Activated T-helper 17 cell treated with anti-CD3 and anti-CD28 coated beads, Interleukin-2, amount 50 U/mL, for 72 hours (primary cell): ENCODE measurements around the gene SLX9. TPM values are rescaled to one million over a fixed set of nuclear protein-coding genes. Genes with fewer than 3 reads are reported as not detected.

Experiments used
- ATAC-seq: fragments of 150-1000 bp; cut with Tn5 transposase; replicated peaks from 2 replicates; pipeline ENCODE4 v1.10.0; 2021; ENCODE audit warnings: mild to moderate bottlenecking, moderate library complexity
- H3K27ac Mint-ChIP-seq: one replicate; pipeline ENCODE4 v1.8.0; 2022; ENCODE audit warnings: mixed read lengths
- H3K27me3 Mint-ChIP-seq: one replicate; pipeline ENCODE4 v1.8.0; 2022; ENCODE audit warnings: mixed read lengths
- H3K36me3 Mint-ChIP-seq: one replicate; pipeline ENCODE4 v1.8.0; 2022; ENCODE audit warnings: low read depth, mild to moderate bottlenecking, mixed read lengths
- H3K4me1 Mint-ChIP-seq: one replicate; pipeline ENCODE4 v1.8.0; 2022; ENCODE audit warnings: mixed read lengths
- H3K4me3 Mint-ChIP-seq: one replicate; pipeline ENCODE4 v1.8.0; 2022; ENCODE audit warnings: mild to moderate bottlenecking, mixed read lengths
- H3K9me3 Mint-ChIP-seq: one replicate; pipeline ENCODE4 v1.8.0; 2022; ENCODE audit warnings: mixed read lengths
- total RNA-seq, 2 donors: library from RNA; stranded (reverse); gene quantifications; one replicate each; pipeline ENCODE4 v1.2.3, GENCODE V29; 2022

SLX9 gene, protein sequence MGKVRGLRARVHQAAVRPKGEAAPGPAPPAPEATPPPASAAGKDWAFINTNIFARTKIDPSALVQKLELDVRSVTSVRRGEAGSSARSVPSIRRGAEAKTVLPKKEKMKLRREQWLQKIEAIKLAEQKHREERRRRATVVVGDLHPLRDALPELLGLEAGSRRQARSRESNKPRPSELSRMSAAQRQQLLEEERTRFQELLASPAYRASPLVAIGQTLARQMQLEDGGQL
- 10 to 100 TPM; 28.6 to 56.7 TPM for total RNA-seq

DNA sequence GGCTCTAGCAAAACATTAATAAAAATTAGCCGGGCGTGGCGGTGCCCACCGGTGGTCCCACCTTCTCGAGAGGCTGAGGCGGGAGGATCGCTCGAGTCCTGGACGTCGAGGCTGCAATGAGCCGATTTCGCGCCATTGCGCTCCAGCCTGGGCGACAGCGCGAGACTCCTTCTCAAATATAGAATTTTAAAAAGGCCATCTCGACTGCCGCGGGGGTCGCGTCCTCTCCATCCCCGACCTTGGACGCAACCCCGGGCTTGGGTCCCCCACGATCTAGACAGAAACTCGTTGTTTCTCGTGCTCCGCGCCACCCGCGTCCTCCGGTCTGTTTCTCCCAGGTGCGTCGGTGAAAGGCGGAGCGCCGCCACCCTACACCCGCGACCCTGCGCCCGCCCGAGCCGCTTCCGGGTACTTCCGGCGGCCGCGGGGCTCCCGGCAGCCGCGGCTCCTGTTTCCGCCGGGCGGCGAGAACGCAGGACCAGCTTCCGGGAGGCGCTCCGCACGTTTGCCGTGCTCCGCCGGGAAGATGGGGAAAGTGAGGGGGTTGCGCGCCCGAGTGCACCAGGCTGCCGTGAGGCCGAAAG lies at the start of gene SLX9:
Gene SLX9, plus strand, starts transcription at position 498 of the 584 bp plus-strand sequence. Its CDS starts 29 bp downstream, at position 527.
- Mint-ChIP-seq H3K27ac (peak within 1 kb of the TSS; percentile 92), H3K4me1 (peaks cover 20% of the 10 kb centered on the region), H3K36me3 (peaks cover 36% of the 10 kb centered on the region), H3K27me3 (no peaks in the 10 kb centered on the region), H3K4me3 (peak within 1 kb of the TSS; percentile 96), H3K9me3 (no peaks in the 10 kb centered on the region)
- ATAC-seq = peak; percentile 94

DNA sequence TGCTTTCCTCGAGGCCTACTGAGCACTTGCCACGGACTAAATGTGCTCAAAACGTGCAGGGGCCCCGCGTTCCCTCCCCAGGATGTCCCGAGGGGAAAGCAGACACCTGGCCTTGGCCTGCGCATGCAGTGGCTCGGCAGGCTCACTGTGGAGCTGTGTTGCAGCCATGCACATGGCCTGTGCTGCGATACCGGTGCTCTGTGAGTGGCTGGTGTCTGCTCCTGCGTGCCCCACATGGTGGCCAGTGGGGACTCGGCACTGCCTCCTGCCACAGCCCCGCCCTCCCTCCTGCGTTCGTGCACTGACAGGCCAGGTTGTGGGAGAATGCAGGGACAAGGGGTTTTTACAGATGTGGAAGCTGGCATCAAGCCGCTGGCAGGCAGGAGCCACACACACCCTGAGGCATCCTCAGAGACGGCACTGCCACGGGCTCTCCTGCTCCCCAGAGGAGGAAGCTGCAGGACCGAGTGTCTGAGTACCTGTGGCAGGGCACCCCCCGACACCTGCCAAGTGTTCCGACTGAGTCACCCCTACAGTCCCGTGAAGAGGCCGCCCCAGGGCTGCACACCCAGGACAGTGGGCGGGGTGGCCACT lies 49.4 kb upstream of the SLX9 start:
- no peak for ATAC-seq
- H3K36me3 Mint-ChIP-seq = peaks cover 76% of the 10 kb centered on the region
- H3K27ac Mint-ChIP-seq = no peak overlapping the region
- H3K4me1 Mint-ChIP-seq = peaks cover 7% of the 10 kb centered on the region
- H3K4me3 Mint-ChIP-seq = no peak overlapping the region
- no peaks in the 10 kb centered on the region for H3K9me3 Mint-ChIP-seq
- H3K27me3 Mint-ChIP-seq = no peaks in the 10 kb centered on the region

DNA sequence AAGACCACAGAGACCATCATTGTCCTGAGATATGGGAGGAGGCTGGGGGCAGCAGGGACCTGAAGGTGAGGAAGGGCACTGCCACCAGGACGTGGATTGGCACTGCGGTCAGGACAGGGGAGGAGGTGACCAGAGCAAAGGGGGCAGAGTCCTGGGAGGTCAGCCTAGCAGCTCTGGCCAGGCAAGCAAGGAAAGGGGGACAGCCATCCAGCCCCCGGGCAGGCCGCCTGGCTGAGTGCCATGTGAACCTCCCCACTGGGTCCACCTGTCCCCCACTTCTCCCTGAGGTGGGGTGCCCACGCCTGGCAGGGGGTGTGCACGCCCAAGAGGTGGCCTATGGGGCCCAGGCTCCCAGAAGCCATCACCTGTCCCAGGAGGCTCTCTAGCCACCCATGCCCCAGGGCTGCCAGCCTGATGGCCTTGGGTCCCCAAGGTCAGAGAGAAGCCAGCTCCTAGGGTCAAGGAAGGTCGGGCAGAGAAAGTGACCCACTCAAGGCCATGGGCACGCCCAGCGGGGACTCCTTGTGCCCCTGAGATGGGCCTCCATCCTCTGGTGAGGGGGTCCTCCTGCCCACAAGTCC lies 48.8 kb upstream of the SLX9 start:
- ATAC-seq = no peak
- H3K36me3 Mint-ChIP-seq = peaks cover 73% of the 10 kb centered on the region
- H3K9me3 Mint-ChIP-seq = no peaks in the 10 kb centered on the region
- H3K27me3 Mint-ChIP-seq = no peaks in the 10 kb centered on the region
- H3K4me1 Mint-ChIP-seq = peaks cover 7% of the 10 kb centered on the region
- H3K27ac Mint-ChIP-seq = no peak overlapping the region
- no peak overlapping the region for H3K4me3 Mint-ChIP-seq

DNA sequence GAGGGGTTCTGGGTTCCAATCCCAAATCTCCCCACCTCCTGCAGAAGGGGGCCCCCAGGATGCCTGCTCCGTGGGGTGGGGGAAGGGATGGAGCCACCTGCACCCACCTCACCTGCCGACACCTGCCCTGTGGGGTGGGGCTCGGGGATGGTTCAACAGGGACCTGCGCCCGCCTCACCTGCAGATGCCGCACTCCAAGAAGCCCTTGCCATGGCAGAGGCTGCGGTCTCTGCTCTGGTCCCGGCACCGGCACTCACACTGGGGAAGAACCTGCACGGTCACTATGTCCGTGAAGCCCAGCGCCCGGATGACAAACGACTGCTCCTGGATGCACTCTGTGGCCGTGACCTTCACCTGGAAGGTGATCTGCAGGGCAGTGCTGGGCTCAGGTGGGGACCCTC lies 48.2 kb upstream of the SLX9 start:
- no peak for ATAC-seq
- Mint-ChIP-seq H3K36me3 (peaks cover 73% of the 10 kb centered on the region), H3K4me3 (no peak overlapping the region), H3K4me1 (peaks cover 7% of the 10 kb centered on the region), H3K9me3 (no peaks in the 10 kb centered on the region), H3K27ac (no peak overlapping the region), H3K27me3 (no peaks in the 10 kb centered on the region)

DNA sequence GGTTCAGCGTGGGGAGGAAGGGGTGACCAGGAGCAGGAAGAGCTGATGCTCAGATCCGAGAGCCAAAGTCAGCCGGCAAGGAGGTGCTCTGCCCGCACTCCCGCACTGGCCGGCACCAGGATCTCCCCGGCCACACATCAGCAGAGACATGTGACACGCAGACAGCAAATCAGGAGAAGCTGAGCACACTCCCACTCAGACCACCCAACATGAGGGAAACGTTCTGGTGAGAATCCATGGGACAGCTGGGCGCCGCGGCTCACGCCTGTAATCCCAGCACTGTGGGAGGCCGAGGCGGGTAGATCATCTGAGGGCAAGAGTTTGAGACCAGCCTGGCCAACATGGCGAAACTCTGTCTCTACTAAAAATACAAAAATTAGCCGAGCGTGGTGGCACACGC lies 47.7 kb upstream of the SLX9 start:
- peak overlapping the region; percentile 68 for H3K27ac Mint-ChIP-seq
- peaks cover 69% of the 10 kb centered on the region for H3K36me3 Mint-ChIP-seq
- H3K27me3 Mint-ChIP-seq = no peaks in the 10 kb centered on the region
- no peak overlapping the region for H3K4me3 Mint-ChIP-seq
- ATAC-seq = no peak
- no peaks in the 10 kb centered on the region for H3K9me3 Mint-ChIP-seq
- H3K4me1 Mint-ChIP-seq = peaks cover 7% of the 10 kb centered on the region

DNA sequence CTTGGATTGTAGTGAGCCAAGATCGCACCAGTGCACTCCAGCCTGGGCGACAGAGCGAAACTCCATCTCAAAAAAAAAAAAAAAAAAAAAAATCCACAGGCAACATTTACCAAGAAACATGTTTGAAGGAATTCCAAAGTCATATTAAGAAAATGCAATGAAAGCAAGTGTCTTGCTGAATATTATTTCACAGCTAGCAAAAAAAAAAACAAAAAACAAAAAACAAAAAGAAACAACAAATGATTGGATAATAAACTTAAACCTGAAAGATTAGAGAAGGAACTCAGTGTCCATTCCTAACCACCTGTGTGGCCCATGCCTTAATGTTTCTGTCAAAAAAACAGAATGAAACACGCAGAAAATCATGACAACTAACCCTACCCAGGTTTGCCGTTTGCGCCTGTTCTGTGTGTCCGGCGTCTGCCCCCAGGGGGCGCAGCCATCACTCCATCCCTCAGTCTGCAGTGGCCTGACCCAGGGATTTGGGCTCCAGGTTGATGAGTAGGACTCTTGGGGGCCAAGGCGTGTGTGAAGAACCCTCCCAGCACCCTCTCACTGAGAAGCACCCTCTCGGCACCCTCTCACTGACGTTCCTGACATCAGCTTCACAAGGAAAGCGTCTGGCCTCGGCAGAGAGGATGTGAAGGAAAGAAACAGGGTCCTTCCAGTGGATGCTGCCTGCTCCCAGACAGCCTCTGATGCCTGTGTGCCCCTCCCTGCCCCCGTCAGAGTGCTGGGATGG lies 47.1 kb upstream of the SLX9 start:
- H3K9me3 Mint-ChIP-seq = no peaks in the 10 kb centered on the region
- H3K36me3 Mint-ChIP-seq = peaks cover 65% of the 10 kb centered on the region
- H3K27ac Mint-ChIP-seq = peak overlapping the region; percentile 68
- ATAC-seq = peak; percentile 84
- no peak overlapping the region for H3K4me3 Mint-ChIP-seq
- H3K4me1 Mint-ChIP-seq = peaks cover 7% of the 10 kb centered on the region
- no peaks in the 10 kb centered on the region for H3K27me3 Mint-ChIP-seq

DNA sequence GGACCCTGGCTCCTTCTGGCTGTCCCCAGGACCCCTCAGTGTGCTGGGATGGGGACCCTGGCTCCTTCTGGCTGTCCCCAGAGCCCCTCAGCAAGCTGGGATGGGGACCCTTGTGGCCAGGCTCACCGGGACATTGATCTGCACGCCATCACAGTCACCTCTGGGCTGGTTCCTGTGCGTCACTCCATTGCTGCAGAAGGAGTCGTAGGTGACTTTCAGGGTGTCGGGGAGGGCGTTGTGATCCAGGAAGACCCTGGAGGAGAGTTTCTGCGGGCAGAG lies 46.6 kb upstream of the SLX9 start:
- H3K27me3 Mint-ChIP-seq = no peaks in the 10 kb centered on the region
- H3K9me3 Mint-ChIP-seq = no peaks in the 10 kb centered on the region
- H3K36me3 Mint-ChIP-seq = peaks cover 69% of the 10 kb centered on the region
- peak overlapping the region; percentile 68 for H3K27ac Mint-ChIP-seq
- no peak for ATAC-seq
- peaks cover 7% of the 10 kb centered on the region for H3K4me1 Mint-ChIP-seq
- no peak overlapping the region for H3K4me3 Mint-ChIP-seq

DNA sequence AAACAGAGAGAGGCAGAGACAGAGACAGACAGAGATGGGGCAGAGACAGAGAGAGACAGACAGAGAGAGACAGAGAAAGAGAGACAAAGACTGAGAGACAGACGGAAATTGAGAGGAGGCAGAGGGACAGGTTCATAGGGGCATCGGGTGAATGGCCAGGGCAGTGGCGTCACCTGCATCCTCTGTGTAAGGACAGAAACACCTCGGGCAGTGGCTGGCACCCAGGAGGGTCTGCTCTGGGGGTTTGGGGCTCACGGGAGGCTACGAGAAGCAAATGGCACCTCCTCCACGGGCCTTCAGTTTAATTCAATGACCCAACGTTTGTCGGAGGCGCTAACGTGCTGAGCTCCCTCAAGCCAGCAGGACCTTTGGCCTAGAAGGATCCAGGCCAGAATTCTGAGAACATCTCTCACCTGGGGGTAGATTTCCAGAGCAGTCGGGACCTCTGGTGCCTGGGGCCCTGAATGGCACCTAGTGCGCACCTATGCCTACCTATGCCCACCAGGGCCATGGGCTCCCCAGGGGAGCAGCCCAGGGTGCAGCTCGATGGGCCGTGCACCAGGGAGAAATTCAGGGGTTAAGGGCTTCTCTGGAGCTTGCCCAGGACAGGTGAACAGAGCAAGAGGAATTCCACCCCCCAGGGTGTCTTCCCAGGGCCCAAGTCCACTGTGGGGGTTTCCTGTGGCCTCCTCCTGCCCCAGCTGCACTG lies 45.7 kb upstream of the SLX9 start:
- H3K27ac Mint-ChIP-seq = peak overlapping the region; percentile 68
- peaks cover 7% of the 10 kb centered on the region for H3K4me1 Mint-ChIP-seq
- no peaks in the 10 kb centered on the region for H3K27me3 Mint-ChIP-seq
- H3K36me3 Mint-ChIP-seq = peaks cover 76% of the 10 kb centered on the region
- no peaks in the 10 kb centered on the region for H3K9me3 Mint-ChIP-seq
- ATAC-seq = no peak
- no peak overlapping the region for H3K4me3 Mint-ChIP-seq

DNA sequence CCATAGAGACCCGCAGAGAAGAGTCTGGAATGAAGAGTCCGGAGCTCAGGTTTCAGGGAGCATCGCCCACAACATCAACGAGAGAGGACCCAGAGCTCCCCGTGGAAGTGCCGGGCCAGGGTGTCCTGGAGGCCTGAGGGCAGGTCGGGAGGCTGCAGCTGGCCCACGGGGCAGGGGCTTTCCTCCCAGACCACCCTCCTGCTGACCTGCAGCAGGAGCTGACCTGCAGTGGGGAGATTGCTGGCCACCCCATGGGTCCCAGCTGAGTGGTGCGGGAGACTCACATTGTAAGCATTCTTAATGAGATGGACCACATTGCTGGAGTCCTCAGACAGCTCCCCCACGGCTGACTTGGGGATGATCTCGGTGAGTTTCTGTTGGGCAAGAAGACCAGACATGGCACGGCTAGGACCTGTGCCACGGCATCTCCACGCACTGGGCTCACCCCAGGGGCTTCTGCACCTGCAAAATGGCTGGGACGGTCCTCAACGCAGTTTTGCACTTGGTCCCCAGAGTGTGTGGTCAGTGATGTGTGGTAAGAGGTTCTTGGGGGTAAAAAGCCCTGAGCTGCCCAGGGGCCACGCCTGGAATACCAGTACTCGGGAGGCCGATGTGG lies 45.0 kb upstream of the SLX9 start:
- Mint-ChIP-seq H3K27ac (peak overlapping the region; percentile 68), H3K4me1 (peaks cover 7% of the 10 kb centered on the region), H3K4me3 (no peak overlapping the region), H3K9me3 (no peaks in the 10 kb centered on the region), H3K27me3 (no peaks in the 10 kb centered on the region), H3K36me3 (peaks cover 80% of the 10 kb centered on the region)
- no peak for ATAC-seq

DNA sequence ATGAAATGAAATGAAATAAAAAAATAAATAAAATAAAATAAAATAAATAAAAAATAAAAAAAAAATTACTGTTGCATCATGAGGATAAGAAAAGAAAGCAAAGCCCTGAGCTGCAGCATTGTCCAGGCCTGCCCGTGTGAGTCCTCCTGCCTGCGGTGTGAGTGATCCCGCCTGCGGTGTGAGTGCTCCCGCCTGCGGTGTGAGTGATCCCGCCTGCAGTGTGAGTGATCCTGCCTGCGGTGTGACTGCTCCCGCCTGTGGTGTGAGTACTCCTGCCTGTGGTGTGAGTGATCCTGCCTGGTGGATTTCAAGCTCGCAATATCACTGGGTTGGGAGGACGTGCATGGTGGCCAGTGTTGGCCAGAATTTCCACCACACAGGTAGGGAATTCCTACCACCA lies 44.0 kb upstream of the SLX9 start:
- H3K4me1 Mint-ChIP-seq = peaks cover 7% of the 10 kb centered on the region
- H3K36me3 Mint-ChIP-seq = peaks cover 81% of the 10 kb centered on the region
- no peaks in the 10 kb centered on the region for H3K9me3 Mint-ChIP-seq
- ATAC-seq = no peak
- H3K4me3 Mint-ChIP-seq = no peak overlapping the region
- H3K27ac Mint-ChIP-seq = no peak overlapping the region
- no peaks in the 10 kb centered on the region for H3K27me3 Mint-ChIP-seq

DNA sequence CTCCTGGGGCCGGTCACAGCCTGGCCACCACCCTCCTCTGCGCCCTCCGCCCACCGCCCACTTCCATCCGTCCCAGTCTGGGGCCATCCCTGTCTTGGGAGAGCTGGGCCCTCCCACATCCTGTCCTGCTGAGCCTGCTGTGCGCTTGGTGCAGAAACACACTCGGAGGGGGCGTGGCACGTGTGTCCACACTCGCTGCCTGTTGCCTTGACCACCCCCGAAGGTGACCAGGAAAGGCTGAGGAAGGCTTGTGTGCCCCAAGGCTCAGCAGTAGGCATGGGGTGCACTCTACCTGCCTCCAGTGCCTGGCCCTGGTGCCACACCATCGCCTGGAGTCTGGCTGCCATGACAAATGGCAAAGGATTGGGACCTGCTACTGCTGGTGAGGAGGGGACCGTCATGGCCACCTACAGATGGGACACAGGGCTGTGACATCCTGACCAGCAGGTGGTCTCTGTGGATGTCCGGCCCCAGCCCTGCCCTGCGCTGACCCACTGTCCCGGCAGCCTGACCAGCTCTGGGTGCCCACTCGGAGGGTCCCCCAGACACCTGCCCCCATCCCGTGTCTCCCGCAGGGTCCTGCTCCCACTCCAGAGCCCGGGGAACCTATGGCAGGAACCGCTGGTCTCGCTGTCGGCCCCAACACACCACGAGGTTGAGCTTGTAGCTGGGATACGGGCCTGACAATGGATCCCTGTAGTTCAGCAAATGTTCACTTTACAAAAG lies 43.1 kb upstream of the SLX9 start:
- peaks cover 7% of the 10 kb centered on the region for H3K4me1 Mint-ChIP-seq
- H3K4me3 Mint-ChIP-seq = no peak overlapping the region
- no peak overlapping the region for H3K27ac Mint-ChIP-seq
- no peak for ATAC-seq
- H3K27me3 Mint-ChIP-seq = no peaks in the 10 kb centered on the region
- peaks cover 82% of the 10 kb centered on the region for H3K36me3 Mint-ChIP-seq
- H3K9me3 Mint-ChIP-seq = no peaks in the 10 kb centered on the region

DNA sequence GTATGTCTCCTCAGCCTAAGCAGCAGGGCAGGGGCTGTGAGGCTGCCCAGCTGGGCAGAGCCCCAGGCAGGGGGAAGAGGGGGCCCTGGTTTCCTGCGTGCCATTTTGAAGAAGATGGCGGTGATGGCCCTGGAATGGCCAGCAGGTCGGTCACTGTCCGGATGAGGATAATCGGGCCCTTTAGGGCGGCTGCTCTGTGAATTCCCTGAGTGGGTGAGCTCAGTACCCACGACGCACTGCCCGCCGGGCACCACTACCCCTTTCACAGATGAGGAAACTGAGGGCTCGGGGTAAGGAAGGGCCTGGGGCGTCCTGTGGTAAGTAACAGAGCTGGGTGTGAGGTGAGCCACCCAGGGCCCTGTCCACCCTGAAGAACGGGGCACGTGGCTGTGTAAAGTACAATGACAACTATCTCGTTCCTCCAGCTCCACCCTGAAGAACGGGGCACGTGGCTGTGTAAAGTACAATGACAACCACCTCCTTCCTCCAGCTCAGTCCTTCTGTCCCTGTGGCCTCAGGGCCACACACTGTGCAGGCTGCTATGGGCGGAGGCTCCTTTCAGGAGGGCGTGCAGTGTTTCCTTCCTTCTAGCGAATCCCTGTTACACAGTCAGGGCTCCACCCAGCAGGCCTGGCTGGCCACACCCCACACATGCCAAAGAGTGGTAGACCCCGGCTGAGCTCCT lies 42.4 kb upstream of the SLX9 start:
- Mint-ChIP-seq H3K27ac (no peak overlapping the region), H3K27me3 (no peaks in the 10 kb centered on the region), H3K36me3 (peaks cover 82% of the 10 kb centered on the region), H3K9me3 (no peaks in the 10 kb centered on the region), H3K4me3 (no peak overlapping the region), H3K4me1 (peaks cover 7% of the 10 kb centered on the region)
- peak; percentile 30 for ATAC-seq

DNA sequence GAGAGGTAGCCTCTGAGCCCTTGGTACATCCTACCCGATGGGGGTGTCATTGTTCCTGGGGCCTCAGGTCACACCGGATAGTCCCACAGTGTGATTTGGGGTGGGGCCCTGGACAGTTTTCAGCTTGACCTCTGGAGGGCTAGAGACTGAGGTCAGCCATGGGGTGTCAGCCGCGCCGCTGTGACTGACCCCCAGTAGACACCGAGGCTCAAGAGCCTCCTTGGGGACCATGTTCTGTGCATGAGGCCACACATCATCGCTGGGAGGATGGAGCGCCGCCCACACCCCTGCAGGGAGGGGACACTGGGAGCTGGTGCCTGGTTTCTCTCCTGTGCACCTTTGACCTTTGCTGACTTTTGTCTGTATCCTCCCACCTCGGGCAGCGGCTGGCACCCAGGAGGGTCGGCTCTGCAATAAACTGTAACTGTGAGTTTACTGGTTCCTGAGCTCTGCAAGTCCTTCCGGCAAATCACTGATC lies 41.8 kb upstream of the SLX9 start:
- H3K4me1 Mint-ChIP-seq = peaks cover 11% of the 10 kb centered on the region
- no peak overlapping the region for H3K4me3 Mint-ChIP-seq
- peak overlapping the region; percentile 36 for H3K27ac Mint-ChIP-seq
- no peak for ATAC-seq
- peaks cover 82% of the 10 kb centered on the region for H3K36me3 Mint-ChIP-seq
- no peaks in the 10 kb centered on the region for H3K9me3 Mint-ChIP-seq
- H3K27me3 Mint-ChIP-seq = no peaks in the 10 kb centered on the region
